WI38 (cell line): ENCODE results near the gene PDE10A.

ENCODE experiments used
- H3K4me3 ChIP-seq: 2 replicates; pipeline ENCODE4 v1.5.1; 2011; ENCODE audit warnings: low read depth, mild to moderate bottlenecking, control low read depth, low read length
- TF ChIP-seq, protein P1 (sequence below): IDR thresholded peaks from 2 replicates; pipeline ENCODE4 v1.5.1; 2012; ENCODE audit warnings: low read depth, mild to moderate bottlenecking, control low read depth, low read length

The PDE10A gene

DNA sequence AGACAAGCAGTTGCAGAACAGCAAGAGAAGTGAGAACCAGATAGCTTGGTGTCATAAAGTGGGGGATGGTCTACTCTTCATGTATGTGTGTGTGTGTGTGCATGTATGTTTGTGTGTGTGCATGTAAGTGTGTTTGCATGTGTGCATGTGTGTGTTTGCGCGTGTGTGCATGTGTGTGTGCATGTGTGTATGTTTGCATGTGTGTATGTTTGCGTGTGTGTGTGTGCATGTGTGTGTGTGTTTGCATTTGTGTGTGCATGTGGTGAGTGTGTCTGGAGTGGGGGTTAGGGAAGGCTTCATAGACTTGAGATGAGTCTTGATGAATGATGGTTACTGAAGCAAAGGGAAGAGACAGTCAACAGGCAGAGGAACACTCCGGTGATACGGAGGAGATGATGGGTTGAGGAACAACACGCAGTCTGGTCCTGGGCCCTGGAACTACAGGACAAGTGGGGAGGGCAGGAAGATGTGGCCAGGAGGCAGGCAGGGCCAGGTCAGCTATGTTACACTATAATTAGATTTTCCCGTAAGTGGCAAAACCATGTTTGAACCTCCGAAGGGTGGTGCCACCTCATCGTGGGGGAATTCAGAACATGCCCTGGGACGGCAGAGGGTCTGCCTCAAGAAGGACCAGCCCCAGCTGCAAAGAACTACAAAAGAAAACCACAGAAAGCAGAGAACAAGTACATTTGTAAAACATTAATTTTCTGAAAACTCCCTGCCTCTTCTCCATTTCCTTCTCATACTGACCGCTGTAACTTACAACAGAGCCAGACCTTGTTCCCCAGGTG is 38.7 kb upstream of the PDE10A start:
- H3K4me3 ChIP-seq: no peak overlapping the region
- TF ChIP-seq, protein P1, sequence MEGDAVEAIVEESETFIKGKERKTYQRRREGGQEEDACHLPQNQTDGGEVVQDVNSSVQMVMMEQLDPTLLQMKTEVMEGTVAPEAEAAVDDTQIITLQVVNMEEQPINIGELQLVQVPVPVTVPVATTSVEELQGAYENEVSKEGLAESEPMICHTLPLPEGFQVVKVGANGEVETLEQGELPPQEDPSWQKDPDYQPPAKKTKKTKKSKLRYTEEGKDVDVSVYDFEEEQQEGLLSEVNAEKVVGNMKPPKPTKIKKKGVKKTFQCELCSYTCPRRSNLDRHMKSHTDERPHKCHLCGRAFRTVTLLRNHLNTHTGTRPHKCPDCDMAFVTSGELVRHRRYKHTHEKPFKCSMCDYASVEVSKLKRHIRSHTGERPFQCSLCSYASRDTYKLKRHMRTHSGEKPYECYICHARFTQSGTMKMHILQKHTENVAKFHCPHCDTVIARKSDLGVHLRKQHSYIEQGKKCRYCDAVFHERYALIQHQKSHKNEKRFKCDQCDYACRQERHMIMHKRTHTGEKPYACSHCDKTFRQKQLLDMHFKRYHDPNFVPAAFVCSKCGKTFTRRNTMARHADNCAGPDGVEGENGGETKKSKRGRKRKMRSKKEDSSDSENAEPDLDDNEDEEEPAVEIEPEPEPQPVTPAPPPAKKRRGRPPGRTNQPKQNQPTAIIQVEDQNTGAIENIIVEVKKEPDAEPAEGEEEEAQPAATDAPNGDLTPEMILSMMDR: no peak

GRCh38 chr6:165701005-165701404 is 38.0 kb upstream of the PDE10A start:
- TF ChIP-seq, protein P1: no peak
- H3K4me3 ChIP-seq: no peak overlapping the region

- TF ChIP-seq, protein P1: no peak
- H3K4me3 ChIP-seq: no peak overlapping the region
Measured at GRCh38 chr6:165698868-165699267, 35.8 kb upstream of the PDE10A start.

GRCh38 chr6:165697171-165697570 is 34.1 kb upstream of the PDE10A start:
- TF ChIP-seq, protein P1: no peak
- H3K4me3 ChIP-seq: no peak overlapping the region

DNA sequence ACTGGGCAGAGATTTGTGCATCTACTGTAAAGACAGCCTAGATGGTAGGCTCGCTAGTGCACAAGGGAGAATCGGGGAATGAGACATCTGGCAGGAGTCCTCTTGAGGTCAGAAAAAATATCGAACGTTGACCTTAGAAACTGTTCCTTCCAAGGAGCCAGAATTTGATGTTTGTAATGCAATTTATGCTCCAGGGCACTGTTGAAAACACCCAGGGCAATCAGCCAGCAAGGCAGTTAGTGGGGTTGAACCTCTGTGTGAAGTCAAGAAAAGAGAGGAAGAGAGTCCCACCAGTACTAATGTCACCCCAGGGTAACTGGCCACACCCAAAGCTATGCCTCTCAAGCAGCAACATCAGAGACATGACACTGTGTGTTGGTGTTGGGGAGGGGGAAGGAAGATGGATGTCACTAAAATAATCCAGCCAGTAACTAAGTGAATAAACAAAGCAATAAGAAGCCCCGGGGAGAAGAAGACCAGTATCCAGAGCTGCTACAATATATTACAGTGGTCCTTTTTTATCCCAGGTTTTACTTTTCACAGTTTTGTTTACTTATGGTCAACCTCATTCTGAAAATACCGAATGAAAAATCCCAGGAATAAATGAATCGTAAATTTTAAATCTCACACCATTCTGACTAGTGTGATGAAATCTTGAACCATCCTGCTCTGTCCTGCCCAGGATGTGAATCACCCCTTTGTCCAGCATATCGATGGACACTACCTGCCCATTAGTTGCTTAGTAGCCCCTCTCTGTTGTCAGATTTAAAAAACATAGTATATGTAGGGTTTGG is 32.9 kb upstream of the PDE10A start:
- H3K4me3 ChIP-seq: no peak overlapping the region
- TF ChIP-seq, protein P1: no peak

- TF ChIP-seq, protein P1: no peak
- no peak overlapping the region for H3K4me3 ChIP-seq
Measured at GRCh38 chr6:165694296-165694695, 31.3 kb upstream of the PDE10A start.

DNA sequence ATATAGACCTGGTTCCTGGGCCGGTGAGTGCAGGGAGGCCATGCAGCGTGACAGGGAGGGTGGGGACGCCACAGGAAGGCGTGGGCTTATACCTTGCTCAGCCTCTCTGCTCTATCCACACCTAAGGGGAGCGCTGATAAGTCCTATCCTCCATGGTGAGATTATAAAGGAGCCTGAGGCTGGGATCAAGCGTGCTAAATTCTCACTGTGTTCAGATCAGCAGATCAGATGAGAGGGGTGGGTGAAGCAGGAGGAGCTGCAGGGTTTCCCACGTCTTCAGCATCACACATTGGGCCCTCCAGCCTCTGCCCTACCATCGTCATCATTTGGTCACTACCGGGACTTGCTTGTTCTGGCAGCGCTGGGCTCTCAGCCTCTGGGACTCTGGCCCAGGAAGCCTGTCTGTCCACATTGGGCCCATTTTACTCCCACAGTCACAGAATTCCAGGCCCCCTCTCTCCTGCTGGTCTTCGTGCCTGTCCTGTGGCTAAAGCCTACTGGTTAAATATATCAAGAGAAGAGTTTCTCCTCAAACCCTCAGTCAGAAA is 29.1 kb upstream of the PDE10A start:
- no peak overlapping the region for H3K4me3 ChIP-seq
- TF ChIP-seq, protein P1: no peak
